H1 (cell line): ENCODE results near the gene RPN2. TPM values are rescaled to one million over a fixed set of nuclear protein-coding genes. Genes with fewer than 3 reads are reported as not detected.

ENCODE experiments used
- CTCF ChIA-PET: fragments of 300-600 bp; sonication (Branson Sonifier 250); formaldehyde crosslinking; loops from one replicate; lab custom pipeline; 2021; ENCODE audit not compliant: partially characterized antibody; lab: Charles Lee
- POLR2A ChIA-PET: fragments of 300-600 bp; sonication (Branson Sonifier 250); formaldehyde crosslinking; loops from one replicate; lab custom pipeline; 2021; ENCODE audit warnings: inconsistent platforms; ENCODE audit not compliant: partially characterized antibody; lab: Charles Lee
- DNase-seq, 2 experiments: peaks; one replicate each; pipeline versions ENCODE4 v3.0.0 to v3.0.0-alpha.2; 2010 to 2022; ENCODE audit warnings: low spot score in 2 of 2, low read depth in 1 of 2, mixed read lengths in 1 of 2
- FAIRE-seq: peaks from 2 replicates; lab custom pipeline; 2011; peaks lifted over from hg19 to GRCh38; lab: Jason Lieb, UNC
- H2AFZ ChIP-seq: 2 replicates; pipeline ENCODE4 v1.8.1; 2012; ENCODE audit warnings: low read length, inconsistent platforms
- H2AK5ac ChIP-seq: 2 replicates; pipeline ENCODE4 v1.6.1; 2013; ENCODE audit warnings: low read depth, low read length
- H2BK120ac ChIP-seq: replicated peaks from 2 replicates; pipeline ENCODE3; 2013; ENCODE audit warnings: low read depth, low read length, inconsistent platforms
- H2BK12ac ChIP-seq: 2 replicates; pipeline ENCODE4 v1.6.1; 2013; ENCODE audit warnings: low read depth, low read length
- H2BK15ac ChIP-seq: 2 replicates; pipeline ENCODE4 v1.6.1; 2013; ENCODE audit warnings: low read length
- H2BK20ac ChIP-seq: 2 replicates; pipeline ENCODE4 v1.6.1; 2013; ENCODE audit warnings: low read length
- H2BK5ac ChIP-seq: 2 replicates; pipeline ENCODE4 v1.6.1; 2013; ENCODE audit warnings: low read depth, low read length
- H3K14ac ChIP-seq: 2 replicates; pipeline ENCODE4 v1.6.1; 2013; ENCODE audit warnings: inconsistent platforms; ENCODE audit not compliant: insufficient read length
- H3K18ac ChIP-seq: 2 replicates; pipeline ENCODE4 v1.6.1; 2013; ENCODE audit warnings: low read length; ENCODE audit errors: extremely low read depth
- H3K23ac ChIP-seq: 2 replicates; pipeline ENCODE4 v1.6.1; 2013; ENCODE audit warnings: inconsistent platforms; ENCODE audit not compliant: insufficient read length
- H3K23me2 ChIP-seq: 2 replicates; pipeline ENCODE4 v1.6.1; 2013; ENCODE audit warnings: low read depth, low read length
- H3K27ac ChIP-seq: 2 replicates; pipeline ENCODE4 v1.6.1; 2011; ENCODE audit warnings: low read depth, low read length, inconsistent platforms
- H3K27me3 ChIP-seq, 4 experiments: replicated peaks in 1 of 4; 1 replicate in 1 of 4; 2 replicates in 3 of 4; pipeline versions ENCODE4 v1.6.1 to v1.8.1; 2011 to 2013; ENCODE audit warnings: low read length in 3 of 4, mild to moderate bottlenecking in 3 of 4, inconsistent platforms in 2 of 4, mixed read lengths in 2 of 4, moderate library complexity in 1 of 4; ENCODE audit not compliant: control insufficient read depth in 3 of 4, insufficient read depth in 3 of 4; ENCODE audit errors: extremely low read depth in 1 of 4
- H3K36me3 ChIP-seq, 4 experiments: 2 replicates each; pipeline versions ENCODE4 v1.6.1 to v1.8.1; 2011 to 2013; ENCODE audit warnings: mild to moderate bottlenecking in 4 of 4, low read length in 3 of 4, moderate library complexity in 2 of 4, control low read depth in 1 of 4, inconsistent platforms in 1 of 4; ENCODE audit not compliant: insufficient read depth in 4 of 4, control insufficient read depth in 2 of 4
- H3K4ac ChIP-seq: replicated peaks from 2 replicates; pipeline ENCODE3; 2013; ENCODE audit warnings: low read length, low read depth, mixed read lengths, inconsistent platforms; ENCODE audit not compliant: insufficient read length
- H3K4me1 ChIP-seq, 4 experiments: replicated peaks in 1 of 4; 1 replicate in 1 of 4; 2 replicates in 3 of 4; pipeline versions ENCODE4 v1.6.1 to v1.8.1; 2011 to 2013; ENCODE audit warnings: low read length in 3 of 4, inconsistent platforms in 2 of 4, mixed read lengths in 1 of 4; ENCODE audit not compliant: insufficient read depth in 4 of 4, control insufficient read depth in 3 of 4
- H3K4me2 ChIP-seq, 2 experiments: 2 replicates each; pipeline versions ENCODE4 v1.6.1 to v1.8.1; 2011 to 2013; ENCODE audit warnings: low read depth in 2 of 2, low read length in 2 of 2, control low read depth in 1 of 2, inconsistent platforms in 1 of 2, mild to moderate bottlenecking in 1 of 2; ENCODE audit not compliant: insufficient read depth in 1 of 2
- H3K4me3 ChIP-seq, 4 experiments: fragments of 200-600, 300-600 bp in 1 of 4; sonication (generic), shearing (Covaris generic), sonication (Bioruptor Twin) in 1 of 4; 2 replicates each; pipeline versions ENCODE4 v1.5.1 to v1.8.1; 2011 to 2016; ENCODE audit warnings: low read length in 4 of 4, low read depth in 3 of 4, control low read depth in 2 of 4, inconsistent platforms in 2 of 4, mild to moderate bottlenecking in 2 of 4, mixed read lengths in 1 of 4, moderate library complexity in 1 of 4; ENCODE audit not compliant: insufficient read depth in 2 of 4; ENCODE audit errors: extremely low read depth in 1 of 4
- H3K56ac ChIP-seq: replicated peaks from 2 replicates; pipeline ENCODE3; 2013; ENCODE audit warnings: low read depth, mild to moderate bottlenecking, mixed read lengths, low read length, inconsistent platforms; ENCODE audit not compliant: insufficient read length
- H3K79me1 ChIP-seq: 2 replicates; pipeline ENCODE4 v1.6.1; 2013; ENCODE audit warnings: low read depth, low read length, control low read depth
- H3K79me2 ChIP-seq, 2 experiments: 2 replicates each; pipeline versions ENCODE4 v1.6.1 to v1.8.1; 2012 to 2013; ENCODE audit warnings: low read length in 2 of 2, mild to moderate bottlenecking in 2 of 2, inconsistent platforms in 1 of 2; ENCODE audit not compliant: insufficient read depth in 2 of 2, control insufficient read depth in 1 of 2
- H3K9ac ChIP-seq, 4 experiments: replicated peaks in 1 of 4; 1 replicate in 1 of 4; 2 replicates in 3 of 4; pipeline versions ENCODE4 v1.6.1 to v1.8.1; 2011 to 2013; ENCODE audit warnings: low read depth in 3 of 4, low read length in 3 of 4, control low read depth in 2 of 4, mild to moderate bottlenecking in 2 of 4, moderate library complexity in 2 of 4, inconsistent platforms in 1 of 4; ENCODE audit errors: extremely low read depth in 1 of 4
- H3K9me3 ChIP-seq, 2 experiments: 2 replicates each; pipeline versions ENCODE4 v1.6.1 to v1.8.1; 2012 to 2013; ENCODE audit warnings: mild to moderate bottlenecking in 2 of 2, moderate library complexity in 2 of 2, control low read depth in 1 of 2, inconsistent platforms in 1 of 2, low read depth in 1 of 2, low read length in 1 of 2, mixed read lengths in 1 of 2; ENCODE audit not compliant: insufficient read depth in 2 of 2
- H4K20me1 ChIP-seq, 2 experiments: replicated peaks in 1 of 2; 2 replicates each; pipeline versions ENCODE3 to v1.8.1; 2011 to 2013; ENCODE audit warnings: inconsistent platforms in 2 of 2, low read length in 2 of 2, mild to moderate bottlenecking in 1 of 2; ENCODE audit not compliant: insufficient read depth in 2 of 2, control insufficient read depth in 1 of 2
- H4K5ac ChIP-seq: 2 replicates; pipeline ENCODE4 v1.6.1; 2013; ENCODE audit warnings: low read length, low read depth, mixed read lengths, inconsistent platforms; ENCODE audit not compliant: insufficient read length
- H4K8ac ChIP-seq: 2 replicates; pipeline ENCODE4 v1.8.0; 2013; ENCODE audit warnings: mild to moderate bottlenecking, moderate library complexity, low read length, inconsistent platforms; ENCODE audit not compliant: insufficient read depth; ENCODE audit errors: extremely low read depth
- H4K91ac ChIP-seq: replicated peaks from 2 replicates; pipeline ENCODE3; 2013; ENCODE audit warnings: low read length, mixed read lengths, inconsistent platforms; ENCODE audit not compliant: insufficient read length
- ASH2L ChIP-seq: fragments of 200-600, 300-600 bp; sonication (generic); IDR thresholded peaks from one replicate; pipeline ENCODE4 v1.7.1; 2017; ENCODE audit warnings: low read length
- BRCA1 ChIP-seq: IDR thresholded peaks from 2 replicates; pipeline ENCODE4 v1.6.1; 2012; ENCODE audit warnings: low read depth, low read length, improper control_type of control experiment
- CBX5 ChIP-seq: fragments of 300-800, 300-1000 bp; sonication (generic); IDR thresholded peaks from 2 replicates; pipeline ENCODE4 v1.7.1; 2016; ENCODE audit warnings: antibody characterized with exemption, low read length, low read depth
- CEBPB ChIP-seq: IDR thresholded peaks from 2 replicates; pipeline ENCODE4 v1.6.1; 2012; ENCODE audit warnings: low read depth, low read length
- CREB1 ChIP-seq: IDR thresholded peaks from 2 replicates; pipeline ENCODE4 v1.6.1; 2012; ENCODE audit warnings: inconsistent platforms
- EGR1 ChIP-seq: IDR thresholded peaks from 2 replicates; pipeline ENCODE4 v1.6.1; 2011; ENCODE audit warnings: low read depth, low read length, borderline replicate concordance
- POLR2A ChIP-seq, 2 experiments: IDR thresholded peaks; 1 replicate in 1 of 2; 2 replicates in 1 of 2; pipeline ENCODE4 v1.6.1; 2011; ENCODE audit warnings: low read depth in 2 of 2, low read length in 2 of 2, mild to moderate bottlenecking in 2 of 2; ENCODE audit errors: control extremely low read depth in 1 of 2
- POU5F1 ChIP-seq: IDR thresholded peaks from 2 replicates; pipeline ENCODE4 v1.6.1; 2011; ENCODE audit warnings: low read depth, mild to moderate bottlenecking, low read length, moderate library complexity
- RAD21 ChIP-seq, 2 experiments: IDR thresholded peaks in 1 of 2; conservative IDR thresholded peaks in 1 of 2; 2 replicates each; pipeline ENCODE4 v1.6.1; 2011; ENCODE audit warnings: low read depth in 2 of 2, low read length in 2 of 2, improper control_type of control experiment in 1 of 2, inconsistent platforms in 1 of 2, mild to moderate bottlenecking in 1 of 2, moderate library complexity in 1 of 2
- RXRA ChIP-seq: IDR thresholded peaks from 2 replicates; pipeline ENCODE4 v1.6.1; 2011; ENCODE audit warnings: low read depth, mild to moderate bottlenecking, low read length, moderate library complexity; ENCODE audit not compliant: insufficient read depth
- SP1 ChIP-seq: IDR thresholded peaks from 2 replicates; pipeline ENCODE4 v1.6.1; 2011; ENCODE audit warnings: low read depth, low read length
- WGBS, 2 experiments: shearing (Covaris generic) in 1 of 2; methylation state at CpG; one replicate each; pipeline versions ENCODE4 v1.1.6 to v1.1.7; 2013 to 2015; ENCODE audit warnings: low lambda C conversion rate in 2 of 2, mixed read lengths in 2 of 2, inconsistent platforms in 1 of 2, low coverage in 1 of 2, missing lambda C conversion rate in 1 of 2; ENCODE audit not compliant: insufficient replicate concordance in 2 of 2, insufficient coverage in 1 of 2, insufficient read length in 1 of 2; ENCODE audit errors: extremely low coverage in 1 of 2, missing lambda C conversion rate in 1 of 2; 5-methylcytosine and 5-hydroxymethylcytosine counted together
- polyA plus RNA-seq, 7 experiments: library from polyadenylated mRNA; depleted of rRNA in 3 of 7; stranded (reverse) in 5 of 7; unstranded in 2 of 7; fragments of >200 nt in 5 of 7; fragments of 200-250 nt in 2 of 7; gene quantifications; 1 replicate in 5 of 7; 2 replicates in 1 of 7; 4 replicates in 1 of 7; pipeline versions ENCODE4 v1.2.1 to v1.2.3, GENCODE V29; 2011 to 2013; ENCODE audit warnings: missing spikeins in 2 of 7, mixed read lengths in 2 of 7
- total RNA-seq: library from RNA; stranded (reverse); fragmentation: NEBNext Ultra II Directional; extraction: Animal tissue kit (Norgen Biotek cat#: 25700); gene quantifications from 2 replicates; pipeline ENCODE4 v1.2.1, GENCODE V29; 2021
- TF ChIP-seq, protein P1 (sequence below): IDR thresholded peaks from 2 replicates; pipeline ENCODE4 v1.6.1; 2012; ENCODE audit warnings: inconsistent platforms

Gene RPN2
- total and polyA plus RNA-seq, 2 of the 8 experiments (the other 6 are each of a cell fraction or from before 2014, with no cell fraction given): 236 to 379 TPM

DNA sequence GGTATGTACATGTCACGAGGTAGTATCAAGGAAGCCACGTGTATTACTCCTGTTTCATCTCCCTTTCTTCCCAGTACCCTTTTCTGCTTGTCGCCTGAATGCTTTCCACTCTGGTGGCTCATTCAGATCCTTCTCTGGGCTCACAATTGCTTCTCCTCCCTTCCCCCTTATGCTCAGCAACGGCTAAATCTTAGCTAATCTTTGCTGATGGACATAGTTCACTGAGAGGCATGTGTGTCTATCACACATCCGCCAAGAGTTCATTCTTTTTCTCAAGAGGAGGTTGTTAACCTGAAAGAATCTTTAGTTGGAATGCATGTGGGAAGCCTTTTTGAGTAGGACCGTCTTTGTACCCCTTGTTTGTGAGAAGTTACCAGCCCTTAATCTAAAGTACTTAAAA is 26.0 kb downstream of the RPN2 start:
- no peak overlapping the region for H2BK120ac ChIP-seq

More for the DNA sequence above, 26.0 kb downstream of the RPN2 start:
- no peak for TF ChIP-seq RAD21 (IDR thresholded peaks at IDR 0.05 in 1 of 2, conservative IDR thresholded peaks at IDR 0.05 in 1 of 2; ENCODE audit: low read depth in 2 of 2, low read length in 2 of 2)
- TF ChIP-seq, protein P1, sequence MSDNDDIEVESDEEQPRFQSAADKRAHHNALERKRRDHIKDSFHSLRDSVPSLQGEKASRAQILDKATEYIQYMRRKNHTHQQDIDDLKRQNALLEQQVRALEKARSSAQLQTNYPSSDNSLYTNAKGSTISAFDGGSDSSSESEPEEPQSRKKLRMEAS: no peak
- TF ChIP-seq CEBPB: no peak
- no peak for TF ChIP-seq BRCA1
- TF ChIP-seq POU5F1: no peak
- TF ChIP-seq EGR1: no peak
- TF ChIP-seq SP1: no peak
- TF ChIP-seq POLR2A (IDR thresholded peaks at IDR 0.05; ENCODE audit: control extremely low read depth in 1 of 2, low read depth in 2 of 2, low read length in 2 of 2): no peak
- no peak for TF ChIP-seq CBX5
- no peak for TF ChIP-seq RXRA
- TF ChIP-seq ASH2L: no peak
- no peak for TF ChIP-seq CREB1
- H3K79me2 ChIP-seq: peaks cover 0 to 11% of the 10 kb centered on the region in 2 experiments; a peak in 2 of 4 replicates
- peaks cover 44 to 84% (median 64%) of the 10 kb centered on the region in 4 experiments for H3K36me3 ChIP-seq
- no peak overlapping the region for H2BK12ac ChIP-seq
- no peak overlapping the region for H4K8ac ChIP-seq
- no peak overlapping the region for H3K23ac ChIP-seq
- no peaks in the 10 kb centered on the region for H3K23me2 ChIP-seq
- H3K4ac ChIP-seq: no peak overlapping the region
- ChIA-PET POLR2A (no interaction called here), CTCF (interaction anchor here (1.0 to 3.1 kb wide), 4 partner anchors 9 to 37 kb away, joined by 3 to 18 read pairs (median 10); no protein-coding TSS in a partner anchor)
- H4K91ac ChIP-seq: no peak overlapping the region
- no peak overlapping the region for H3K14ac ChIP-seq
- H2BK15ac ChIP-seq: no peak overlapping the region
- no peak overlapping the region for H3K4me2 ChIP-seq
- H2AFZ ChIP-seq: no peak overlapping the region
- H3K4me1 ChIP-seq: no peaks in the 10 kb centered on the region
- no peak overlapping the region for H3K27ac ChIP-seq
- H2BK20ac ChIP-seq: no peak overlapping the region
- no peaks in the 10 kb centered on the region for H3K27me3 ChIP-seq
- H3K79me1 ChIP-seq: peaks cover 12% of the 10 kb centered on the region
- no peak overlapping the region for H2BK5ac ChIP-seq
- no peak overlapping the region for H3K4me3 ChIP-seq
- 86% methylated on average over 6 of the region's 6 CpGs; no CpG with 5 or more reads in 1 of the 2 experiments for WGBS, 2 experiments
- no peak overlapping the region for H2AK5ac ChIP-seq
- H3K18ac ChIP-seq: no peak overlapping the region
- FAIRE-seq (no peak), DNase-seq (no peak)
- H3K9me3 ChIP-seq: no peaks in the 10 kb centered on the region
- no peak overlapping the region for H3K56ac ChIP-seq
- no peak overlapping the region for H4K5ac ChIP-seq
- no peak overlapping the region for H3K9ac ChIP-seq
- peaks cover 0 to 4% of the 10 kb centered on the region in 2 experiments for H4K20me1 ChIP-seq
